LNCaP clone FGC (cell line): ENCODE data around the gene MAN2B1.

Experiments used
- DNase-seq: peaks from one replicate; pipeline ENCODE4 v3.0.0-alpha.2; 2011; ENCODE audit warnings: low read depth
- H3K4me3 ChIP-seq: 2 replicates; pipeline ENCODE4 v1.5.1; 2011; ENCODE audit warnings: mild to moderate bottlenecking, low read depth, low read length, control low read depth
- CTCF ChIP-seq: IDR thresholded peaks from 2 replicates; pipeline ENCODE4 v1.5.1; 2012; ENCODE audit warnings: mild to moderate bottlenecking; ENCODE audit not compliant: control insufficient read depth, insufficient read depth; ENCODE audit errors: extremely low read depth

Gene MAN2B1

DNA sequence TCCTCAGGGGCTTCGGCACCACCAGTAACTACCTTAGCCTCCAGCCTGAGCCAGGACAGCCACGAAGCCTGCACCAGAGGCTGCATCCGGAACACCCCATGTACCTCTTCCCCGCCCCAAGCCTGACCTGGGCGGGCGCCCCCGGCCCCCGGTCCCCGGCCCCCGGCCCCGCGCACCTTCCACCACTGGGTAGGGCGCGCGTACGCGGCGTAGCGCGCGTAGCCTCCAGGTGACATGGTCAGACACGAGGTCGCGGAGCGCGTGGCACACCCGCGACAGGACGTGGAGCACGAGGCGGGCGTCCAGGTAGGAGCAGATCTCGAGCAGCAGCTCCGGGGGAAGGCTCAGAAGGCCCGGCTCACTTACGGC, 29.4 kb upstream of the MAN2B1 start:
- H3K4me3 ChIP-seq = peak overlapping the region; percentile 97
- no peak for DNase-seq
- TF ChIP-seq CTCF = no peak

GRCh38 chr19:12695514-12695913, 29.0 kb upstream of the MAN2B1 start:
- DNase-seq = no peak
- TF ChIP-seq CTCF = no peak

DNA sequence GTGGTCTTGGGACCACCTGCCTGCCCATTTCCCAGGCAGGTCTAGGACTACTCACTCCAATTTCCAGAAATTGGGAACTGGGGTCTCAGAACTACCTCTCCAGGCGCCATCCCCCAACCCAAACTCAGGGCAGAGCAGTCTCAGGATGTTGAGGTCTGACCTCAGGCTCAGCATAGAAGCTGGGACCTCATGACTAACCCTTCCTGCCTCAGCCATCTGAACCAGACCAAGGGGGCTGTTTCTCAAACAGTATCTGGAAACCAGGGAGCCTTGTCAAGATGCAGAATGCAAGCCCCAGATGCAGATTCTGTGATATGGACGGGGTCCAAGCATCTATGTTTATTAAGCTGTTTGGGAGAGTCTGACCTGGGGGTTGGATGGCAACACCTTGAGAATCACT, 28.6 kb upstream of the MAN2B1 start:
- no peak for TF ChIP-seq CTCF
- no peak for DNase-seq
- H3K4me3 ChIP-seq = peak overlapping the region; percentile 97

More at GRCh38 chr19:12695514-12695913, 29.0 kb upstream of the MAN2B1 start:
- H3K4me3 ChIP-seq = peak overlapping the region; percentile 97

GRCh38 chr19:12694641-12695040, 28.1 kb upstream of the MAN2B1 start:
- no peak for DNase-seq
- no peak overlapping the region for H3K4me3 ChIP-seq
- TF ChIP-seq CTCF = no peak

DNA sequence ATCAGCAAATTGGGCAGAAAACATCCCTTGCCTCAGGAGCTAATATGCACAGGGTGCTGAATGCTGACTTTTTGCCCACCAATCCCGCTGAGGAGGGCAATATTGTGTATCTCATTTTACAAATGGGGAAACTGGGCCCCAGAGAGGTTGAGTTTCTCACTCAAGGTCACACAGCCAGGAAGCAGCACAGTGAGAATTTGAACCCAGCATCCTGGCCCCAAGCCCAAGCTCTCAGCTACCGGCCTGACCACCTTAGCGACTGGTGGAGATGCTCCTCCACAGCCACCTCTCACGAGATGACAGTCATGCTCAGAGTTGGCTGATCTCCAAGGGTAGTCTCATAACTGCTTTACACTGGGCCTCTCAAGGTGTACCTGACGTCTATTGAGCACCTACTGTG, 26.4 kb upstream of the MAN2B1 start:
- no peak overlapping the region for H3K4me3 ChIP-seq
- TF ChIP-seq CTCF = no peak
- no peak for DNase-seq

GRCh38 chr19:12689581-12690216, 23.2 kb upstream of the MAN2B1 start:
- DNase-seq = no peak
- H3K4me3 ChIP-seq = no peak overlapping the region
- no peak for TF ChIP-seq CTCF

DNA sequence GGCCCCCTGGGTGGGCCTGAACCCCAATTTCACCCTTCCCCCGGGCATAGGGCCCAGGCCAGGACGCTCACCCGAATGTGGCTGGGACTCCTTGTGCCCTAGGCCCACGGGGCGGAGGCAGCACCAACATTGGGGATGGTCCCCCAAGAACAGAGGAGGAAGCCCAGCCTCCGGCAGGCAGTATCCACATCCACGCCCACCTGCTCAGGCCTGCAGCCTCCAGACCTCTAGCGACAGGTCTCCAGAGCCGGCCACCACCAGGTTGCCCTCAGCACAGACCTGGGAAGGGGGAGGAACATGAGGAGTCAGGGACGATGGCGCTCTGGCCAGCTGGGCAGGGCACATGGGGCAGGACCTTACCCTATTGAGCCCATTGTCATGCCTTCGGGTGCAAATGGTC, 22.5 kb upstream of the MAN2B1 start:
- TF ChIP-seq CTCF = no peak
- no peak overlapping the region for H3K4me3 ChIP-seq
- DNase-seq = no peak
